ENCODE results near the gene AP1S3. TPM values are rescaled to one million over a fixed set of nuclear protein-coding genes. Genes with fewer than 3 reads are reported as not detected.

AP1S3 gene
- total RNA-seq, 1 donor from 2014 or later, result 0.47 TPM

DNA sequence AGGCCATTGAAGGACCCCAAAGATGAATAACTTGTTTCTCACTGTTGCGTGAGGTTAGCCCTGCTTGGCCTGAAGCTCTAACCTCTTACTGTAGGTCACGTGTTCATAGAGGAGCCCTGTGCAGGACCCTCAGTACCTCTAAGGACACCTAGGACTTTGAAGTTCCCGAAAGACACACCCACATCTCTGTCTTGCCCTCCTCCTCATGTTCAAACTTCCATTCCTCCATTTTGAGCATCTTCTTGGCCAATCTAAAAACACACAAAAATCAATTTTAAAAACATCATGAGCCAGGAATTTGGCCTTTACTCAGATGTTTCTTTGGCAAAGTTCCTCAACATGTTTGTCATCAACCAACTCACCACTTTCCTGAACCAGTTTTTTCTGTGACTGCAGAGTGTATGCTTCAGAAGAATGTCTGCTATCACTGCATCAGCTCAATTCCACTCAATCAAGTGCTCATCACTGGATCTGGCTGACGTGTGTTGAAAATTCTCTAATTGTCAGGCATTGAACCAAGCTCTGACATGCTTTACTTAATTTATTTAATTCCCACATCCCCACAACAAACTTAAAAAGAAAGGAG, 101.6 kb downstream of the AP1S3 start:
- DNase-seq, result no peak
- intact Hi-C loops (cut with micrococcal nuclease), result no loop called here
- TF ChIP-seq, protein P1, sequence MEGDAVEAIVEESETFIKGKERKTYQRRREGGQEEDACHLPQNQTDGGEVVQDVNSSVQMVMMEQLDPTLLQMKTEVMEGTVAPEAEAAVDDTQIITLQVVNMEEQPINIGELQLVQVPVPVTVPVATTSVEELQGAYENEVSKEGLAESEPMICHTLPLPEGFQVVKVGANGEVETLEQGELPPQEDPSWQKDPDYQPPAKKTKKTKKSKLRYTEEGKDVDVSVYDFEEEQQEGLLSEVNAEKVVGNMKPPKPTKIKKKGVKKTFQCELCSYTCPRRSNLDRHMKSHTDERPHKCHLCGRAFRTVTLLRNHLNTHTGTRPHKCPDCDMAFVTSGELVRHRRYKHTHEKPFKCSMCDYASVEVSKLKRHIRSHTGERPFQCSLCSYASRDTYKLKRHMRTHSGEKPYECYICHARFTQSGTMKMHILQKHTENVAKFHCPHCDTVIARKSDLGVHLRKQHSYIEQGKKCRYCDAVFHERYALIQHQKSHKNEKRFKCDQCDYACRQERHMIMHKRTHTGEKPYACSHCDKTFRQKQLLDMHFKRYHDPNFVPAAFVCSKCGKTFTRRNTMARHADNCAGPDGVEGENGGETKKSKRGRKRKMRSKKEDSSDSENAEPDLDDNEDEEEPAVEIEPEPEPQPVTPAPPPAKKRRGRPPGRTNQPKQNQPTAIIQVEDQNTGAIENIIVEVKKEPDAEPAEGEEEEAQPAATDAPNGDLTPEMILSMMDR (IDR thresholded peaks at IDR 0.05; ENCODE audit: borderline replicate concordance), result no peak
- Histone ChIP-seq H3K27ac (replicated peaks) (no peak overlapping the region), H3K27me3 (ENCODE audit: low read depth) (no peaks in the 10 kb centered on the region), H3K36me3 (no peaks in the 10 kb centered on the region), H3K9me3 (replicated peaks) (no peaks in the 10 kb centered on the region), H3K4me3 (no peak overlapping the region), H3K4me1 (peaks cover 7% of the 10 kb centered on the region)

DNA sequence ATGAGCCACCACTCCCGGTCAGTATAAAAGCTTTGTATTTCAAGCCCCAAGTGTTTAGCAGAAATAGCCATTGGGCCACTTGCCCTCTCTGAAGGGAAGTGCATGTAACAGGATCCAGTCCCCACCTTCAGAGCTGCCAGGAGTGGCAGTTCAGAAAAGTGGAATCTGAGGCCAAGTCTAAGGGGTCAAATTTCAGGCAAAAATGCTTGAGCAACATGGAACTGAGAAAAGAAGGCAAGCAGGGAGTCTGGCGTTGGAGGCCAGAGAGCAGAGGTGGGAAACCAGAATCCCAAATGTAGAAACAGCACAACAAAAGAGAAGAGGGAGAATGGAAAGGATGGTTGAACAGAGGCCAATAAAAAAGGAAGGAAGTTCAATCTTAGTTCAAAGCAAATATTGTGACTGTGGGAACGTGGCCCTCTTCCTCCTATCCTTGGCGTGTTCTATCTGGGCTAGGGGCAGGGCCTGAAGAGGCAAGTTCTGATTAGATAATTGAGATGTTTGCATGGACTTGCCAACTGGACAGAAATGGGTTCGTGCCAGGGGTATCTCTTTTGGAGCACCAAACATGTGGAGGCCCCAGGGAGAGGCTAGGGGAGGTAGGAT, 102.2 kb downstream of the AP1S3 start:
- no peak for DNase-seq
- Histone ChIP-seq H3K27ac (replicated peaks) (no peak overlapping the region), H3K4me1 (peaks cover 7% of the 10 kb centered on the region), H3K4me3 (no peak overlapping the region), H3K27me3 (ENCODE audit: low read depth) (no peaks in the 10 kb centered on the region), H3K9me3 (replicated peaks) (no peaks in the 10 kb centered on the region), H3K36me3 (no peaks in the 10 kb centered on the region)
- intact Hi-C loops (cut with micrococcal nuclease), result no loop called here
- TF ChIP-seq, protein P1 (IDR thresholded peaks at IDR 0.05; ENCODE audit: borderline replicate concordance), result no peak

DNA sequence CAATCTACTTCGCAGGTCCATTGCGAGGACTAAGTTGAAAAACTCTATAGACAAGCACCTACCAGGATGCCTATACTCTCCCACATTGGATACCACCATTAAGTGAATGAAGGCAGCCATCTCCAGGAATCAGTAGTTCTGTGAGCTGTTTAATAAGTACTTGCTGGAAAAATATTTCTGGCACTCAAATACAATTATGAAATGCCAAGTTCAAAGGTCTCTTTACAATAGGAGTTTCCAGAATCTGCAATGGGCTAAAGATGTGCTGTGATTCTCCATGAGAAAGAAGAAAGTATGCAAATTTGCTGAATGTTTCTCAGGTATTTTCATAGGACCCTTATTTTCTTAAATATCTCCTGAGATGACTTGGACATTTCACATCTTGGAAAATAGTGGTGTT, 103.0 kb downstream of the AP1S3 start:
- intact Hi-C loops (cut with micrococcal nuclease), result no loop called here
- Histone ChIP-seq H3K4me1 (peaks cover 7% of the 10 kb centered on the region), H3K9me3 (replicated peaks) (no peaks in the 10 kb centered on the region), H3K27ac (replicated peaks) (no peak overlapping the region), H3K4me3 (no peak overlapping the region), H3K36me3 (no peaks in the 10 kb centered on the region), H3K27me3 (ENCODE audit: low read depth) (no peaks in the 10 kb centered on the region)
- TF ChIP-seq, protein P1 (IDR thresholded peaks at IDR 0.05; ENCODE audit: borderline replicate concordance), result no peak
- DNase-seq, result no peak

DNA sequence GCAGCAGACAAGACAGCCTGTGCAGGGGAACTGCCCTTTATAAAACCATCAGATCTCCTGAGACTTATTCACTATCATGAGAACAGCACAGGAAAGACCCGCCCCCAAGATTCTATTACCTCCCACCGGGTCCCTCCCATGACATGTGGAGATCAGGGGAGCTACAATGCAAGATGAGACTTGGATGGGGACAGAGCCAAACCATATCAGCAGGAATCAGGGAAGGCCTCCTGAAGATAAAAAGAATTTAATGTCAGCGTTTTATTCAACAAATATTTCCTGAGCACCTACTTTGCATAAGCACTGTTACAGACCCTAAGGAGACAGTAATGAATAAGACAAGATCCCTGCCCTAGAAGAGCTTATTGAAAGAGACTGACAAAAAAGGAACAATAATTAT, 105.0 kb downstream of the AP1S3 start:
- Histone ChIP-seq H3K9me3 (replicated peaks) (no peaks in the 10 kb centered on the region), H3K4me3 (no peak overlapping the region), H3K27ac (replicated peaks) (no peak overlapping the region), H3K36me3 (no peaks in the 10 kb centered on the region), H3K4me1 (peaks cover 10% of the 10 kb centered on the region), H3K27me3 (ENCODE audit: low read depth) (no peaks in the 10 kb centered on the region)
- intact Hi-C loops (cut with micrococcal nuclease), result no loop called here
- DNase-seq, result no peak
- TF ChIP-seq, protein P1 (IDR thresholded peaks at IDR 0.05; ENCODE audit: borderline replicate concordance), result no peak

DNA sequence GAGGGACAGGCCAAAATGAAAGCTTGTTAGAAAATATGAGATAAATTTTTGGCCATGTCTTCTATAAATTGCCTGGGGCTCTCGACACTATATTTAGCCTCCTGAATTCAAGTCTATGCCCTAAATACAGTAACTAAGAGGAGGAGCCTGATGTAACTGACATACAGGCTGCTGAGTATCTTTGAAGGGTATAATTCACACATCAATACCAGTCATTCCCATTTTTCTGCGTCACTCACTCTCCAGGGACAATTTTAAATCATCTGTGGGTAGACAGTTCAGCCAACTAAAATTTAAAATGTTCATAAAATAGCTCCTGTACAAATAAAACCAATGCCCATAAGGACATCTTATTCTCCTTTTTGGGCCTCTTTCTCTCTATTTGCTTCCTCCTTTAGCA, 105.9 kb downstream of the AP1S3 start:
- intact Hi-C loops (cut with micrococcal nuclease), result no loop called here
- no peaks in the 10 kb centered on the region for H3K9me3 ChIP-seq (replicated peaks)

More for the DNA sequence above, 105.9 kb downstream of the AP1S3 start:
- H3K4me1 ChIP-seq, result peaks cover 11% of the 10 kb centered on the region
- H3K27ac ChIP-seq (replicated peaks), result no peak overlapping the region
- H3K4me3 ChIP-seq, result no peak overlapping the region
- DNase-seq, result no peak
- H3K36me3 ChIP-seq, result no peaks in the 10 kb centered on the region
- TF ChIP-seq, protein P1 (IDR thresholded peaks at IDR 0.05; ENCODE audit: borderline replicate concordance), result no peak
- H3K27me3 ChIP-seq (ENCODE audit: low read depth), result no peaks in the 10 kb centered on the region

Data from left ventricle myocardium inferior (tissue), 1 donor.